Measurements from ENCODE around the gene SMIM21.

Gene SMIM21

GRCh38 chr18:75374466-75374865 is 53.0 kb downstream of the SMIM21 start:
- no peak for TF ChIP-seq EP300 (IDR thresholded peaks at IDR 0.05; ENCODE audit: borderline replicate concordance)
- no peak for TF ChIP-seq YY1 (IDR thresholded peaks at IDR 0.05; ENCODE audit: low read depth)
- TF ChIP-seq MAX (IDR thresholded peaks at IDR 0.05): no peak
- no peak for TF ChIP-seq TAF1 (IDR thresholded peaks at IDR 0.05; ENCODE audit: low read depth)
- TF ChIP-seq CREB1 (IDR thresholded peaks at IDR 0.05; ENCODE audit: low read depth): no peak
- no peak for TF ChIP-seq NFIC (IDR thresholded peaks at IDR 0.05)

- TF ChIP-seq EP300 (IDR thresholded peaks at IDR 0.05; ENCODE audit: borderline replicate concordance) (no peak), REST (IDR thresholded peaks at IDR 0.05; ENCODE audit: low read depth) (no peak)
Measured at GRCh38 chr18:75369026-75369721, 58.3 kb downstream of the SMIM21 start.

GRCh38 chr18:75365837-75366236 is 61.7 kb downstream of the SMIM21 start:
- TF ChIP-seq MAX (IDR thresholded peaks at IDR 0.05) (no peak), FOXM1 (IDR thresholded peaks at IDR 0.05; ENCODE audit: borderline replicate concordance, low read depth) (no peak), RAD21 (IDR thresholded peaks at IDR 0.05; ENCODE audit: low read depth) (no peak), CREB1 (IDR thresholded peaks at IDR 0.05; ENCODE audit: low read depth) (no peak), YY1 (IDR thresholded peaks at IDR 0.05; ENCODE audit: low read depth) (no peak), CEBPB (IDR thresholded peaks at IDR 0.05) (no peak), EGR1 (IDR thresholded peaks at IDR 0.05) (no peak), EP300 (IDR thresholded peaks at IDR 0.05; ENCODE audit: borderline replicate concordance) (no peak)

- TF ChIP-seq YY1 (IDR thresholded peaks at IDR 0.05; ENCODE audit: low read depth): no peak
- TF ChIP-seq NFIC (IDR thresholded peaks at IDR 0.05): no peak
- no peak for TF ChIP-seq USF1 (IDR thresholded peaks at IDR 0.05)
- TF ChIP-seq REST (IDR thresholded peaks at IDR 0.05; ENCODE audit: low read depth): no peak
- no peak for TF ChIP-seq CREB1 (IDR thresholded peaks at IDR 0.05; ENCODE audit: low read depth)
- TF ChIP-seq CEBPB (IDR thresholded peaks at IDR 0.05): no peak
- TF ChIP-seq TEAD4 (IDR thresholded peaks at IDR 0.05): no peak
- no peak for TF ChIP-seq TCF12 (IDR thresholded peaks at IDR 0.05; ENCODE audit: low read depth)
- TF ChIP-seq TAF1 (IDR thresholded peaks at IDR 0.05; ENCODE audit: low read depth): no peak
- TF ChIP-seq RAD21 (IDR thresholded peaks at IDR 0.05; ENCODE audit: low read depth): no peak
- no peak for TF ChIP-seq ZBTB7A (IDR thresholded peaks at IDR 0.05; ENCODE audit: low read depth)
- no peak for TF ChIP-seq EP300 (IDR thresholded peaks at IDR 0.05; ENCODE audit: borderline replicate concordance)
- no peak for TF ChIP-seq EGR1 (IDR thresholded peaks at IDR 0.05)
Measured at GRCh38 chr18:75365254-75365629, 62.3 kb downstream of the SMIM21 start.

- no peak for TF ChIP-seq TCF12 (IDR thresholded peaks at IDR 0.05; ENCODE audit: low read depth)
- TF ChIP-seq NFIC (IDR thresholded peaks at IDR 0.05): no peak
- TF ChIP-seq EP300 (IDR thresholded peaks at IDR 0.05; ENCODE audit: borderline replicate concordance): no peak
- no peak for TF ChIP-seq YY1 (IDR thresholded peaks at IDR 0.05; ENCODE audit: low read depth)
- TF ChIP-seq ZBTB7A (IDR thresholded peaks at IDR 0.05; ENCODE audit: low read depth): no peak
- no peak for TF ChIP-seq EGR1 (IDR thresholded peaks at IDR 0.05)
- no peak for TF ChIP-seq FOXM1 (IDR thresholded peaks at IDR 0.05; ENCODE audit: borderline replicate concordance, low read depth)
- TF ChIP-seq TAF1 (IDR thresholded peaks at IDR 0.05; ENCODE audit: low read depth): no peak
Measured at GRCh38 chr18:75364512-75365253, 62.8 kb downstream of the SMIM21 start.

- TF ChIP-seq EGR1 (IDR thresholded peaks at IDR 0.05) (no peak), EP300 (IDR thresholded peaks at IDR 0.05; ENCODE audit: borderline replicate concordance) (no peak), YY1 (IDR thresholded peaks at IDR 0.05; ENCODE audit: low read depth) (no peak), TCF12 (IDR thresholded peaks at IDR 0.05; ENCODE audit: low read depth) (no peak), ZBTB7A (IDR thresholded peaks at IDR 0.05; ENCODE audit: low read depth) (no peak), NFIC (IDR thresholded peaks at IDR 0.05) (no peak), MAX (IDR thresholded peaks at IDR 0.05) (no peak), TAF1 (IDR thresholded peaks at IDR 0.05; ENCODE audit: low read depth) (no peak), CREB1 (IDR thresholded peaks at IDR 0.05; ENCODE audit: low read depth) (no peak), CEBPB (IDR thresholded peaks at IDR 0.05) (no peak), RAD21 (IDR thresholded peaks at IDR 0.05; ENCODE audit: low read depth) (no peak), FOXM1 (IDR thresholded peaks at IDR 0.05; ENCODE audit: borderline replicate concordance, low read depth) (no peak)
Measured at GRCh38 chr18:75363446-75364225, 63.9 kb downstream of the SMIM21 start.
